HepG2 (cell line): ENCODE data around the gene MEF2B.

Experiments used
- ATF4 ChIP-seq, 2 experiments: fragments of 450-650 bp in 1 of 2; sonication (generic) in 1 of 2; formaldehyde crosslinking; IDR thresholded peaks; 2 replicates each; pipeline versions ENCODE4 v1.5.0 to v1.8.0; 2020 to 2022; ENCODE audit warnings: mild to moderate bottlenecking in 1 of 2, missing genetic modification reagents in 1 of 2
- CREB1 ChIP-seq, 2 experiments: fragments of 450-650 bp in 1 of 2; IDR thresholded peaks; 2 replicates each; pipeline ENCODE4 v1.6.1; 2016 to 2017; ENCODE audit warnings: control low read depth in 1 of 2, mild to moderate bottlenecking in 1 of 2, missing compliant biosample characterization in 1 of 2, missing genetic modification characterization in 1 of 2
- CTCF ChIP-seq: sonication (generic); formaldehyde crosslinking; IDR thresholded peaks from 2 replicates; pipeline ENCODE4 v1.5.0; 2020; ENCODE audit warnings: mild to moderate bottlenecking, missing genetic modification reagents, moderate library complexity
- ESRRA ChIP-seq: sonication (generic); formaldehyde crosslinking; IDR thresholded peaks from 2 replicates; pipeline ENCODE4 v1.5.1; 2020; ENCODE audit warnings: mild to moderate bottlenecking, low read depth, missing genetic modification reagents
- FOSL1 ChIP-seq: sonication (generic); formaldehyde crosslinking; IDR thresholded peaks from 2 replicates; pipeline ENCODE4 v1.9.0; 2021; ENCODE audit warnings: missing genetic modification reagents, borderline replicate concordance
- JUN ChIP-seq: sonication (generic); formaldehyde crosslinking; IDR thresholded peaks from 2 replicates; pipeline ENCODE4 v1.4.0; 2020; ENCODE audit warnings: mild to moderate bottlenecking, missing genetic modification reagents
- MAFF ChIP-seq: IDR thresholded peaks from 2 replicates; pipeline ENCODE4 v1.6.1; 2011; ENCODE audit warnings: low read depth, low read length, improper control_type of control experiment
- ONECUT2 ChIP-seq: sonication (generic); formaldehyde crosslinking; IDR thresholded peaks from 2 replicates; pipeline ENCODE4 v1.4.0; 2020; ENCODE audit warnings: missing genetic modification reagents
- RBFOX2 ChIP-seq: fragments of 200-400 bp; formaldehyde crosslinking; IDR thresholded peaks from 2 replicates; pipeline ENCODE4 v1.6.1; 2017; ENCODE audit warnings: low read depth, mild to moderate bottlenecking, low read length
- SP1 ChIP-seq, 2 experiments: fragments of 450-650 bp in 1 of 2; sonication (generic) in 1 of 2; formaldehyde crosslinking in 1 of 2; IDR thresholded peaks; 2 replicates each; pipeline versions ENCODE4 v1.4.0 to v1.6.1; 2016 to 2020; ENCODE audit warnings: missing genetic modification reagents in 1 of 2
- TSC22D2 ChIP-seq: sonication (generic); formaldehyde crosslinking; IDR thresholded peaks from 2 replicates; pipeline ENCODE4 v1.5.1; 2020; ENCODE audit warnings: missing genetic modification reagents, mild to moderate bottlenecking, borderline replicate concordance
- ZNF337 ChIP-seq: sonication (generic); formaldehyde crosslinking; IDR thresholded peaks from 2 replicates; pipeline ENCODE4 v1.5.1; 2020; ENCODE audit warnings: missing genetic modification reagents, low read depth, mild to moderate bottlenecking, borderline replicate concordance
- ZNF549 ChIP-seq: sonication (generic); formaldehyde crosslinking; IDR thresholded peaks from 2 replicates; pipeline ENCODE4 v1.5.0; 2020; ENCODE audit warnings: missing genetic modification reagents

- TF ChIP-seq CREB1 (IDR thresholded peaks at IDR 0.05) (no peak), CREB1 (CRISPR knock-in tag; IDR thresholded peaks at IDR 0.05) (no peak), RBFOX2 (no peak), ONECUT2 (no peak), CTCF (CRISPR knock-in tag) (no peak), ZNF549 (no peak), ZNF337 (CRISPR knock-in tag) (no peak), ESRRA (CRISPR knock-in tag) (no peak), MAFF (no peak), TSC22D2 (CRISPR knock-in tag) (no peak), SP1 (IDR thresholded peaks at IDR 0.05) (no peak), SP1 (CRISPR knock-in tag; IDR thresholded peaks at IDR 0.05) (no peak), ATF4 (CRISPR knock-in tag; IDR thresholded peaks at IDR 0.05) (no peak), FOSL1 (CRISPR knock-in tag) (no peak), JUN (no peak)
Observed at GRCh38 chr19:19159534-19159933, 10.5 kb downstream of the MEF2B start.
